WTC11 (cell line): Measurements from ENCODE around the gene SELPLG. TPM values are rescaled to one million over a fixed set of nuclear protein-coding genes. Genes with fewer than 3 reads are reported as not detected.

Experiments used
- ATAC-seq: fragments of 200-7000 bp; cut with Tn5 transposase; 2 replicates; pipeline ENCODE4 v1.10.0; 2021; ENCODE audit warnings: mild to moderate bottlenecking, moderate library complexity
- CTCF ChIA-PET: fragments of 300-600 bp; sonication (Branson Sonifier 250); formaldehyde crosslinking; loops from one replicate; lab custom pipeline; 2021; ENCODE audit warnings: antibody characterized with exemption; lab: Charles Lee
- POLR2A ChIA-PET: fragments of 350-600 bp; sonication (Branson Sonifier 250); formaldehyde crosslinking; loops from one replicate; lab custom pipeline; 2021; ENCODE audit warnings: antibody characterized with exemption; lab: Charles Lee
- DNase-seq: peaks from one replicate; pipeline ENCODE4 v3.0.0; 2021; ENCODE audit warnings: low spot score
- H3K27ac Mint-ChIP-seq: 2 replicates; pipeline ENCODE4 v1.8.0; 2021; ENCODE audit warnings: mixed read lengths
- H3K27me3 Mint-ChIP-seq: 2 replicates; pipeline ENCODE4 v1.8.0; 2021; ENCODE audit warnings: low read depth, mild to moderate bottlenecking, moderate library complexity, mixed read lengths
- H3K36me3 Mint-ChIP-seq: 2 replicates; pipeline ENCODE4 v1.8.0; 2021; ENCODE audit warnings: mixed read lengths
- H3K4me1 Mint-ChIP-seq: 2 replicates; pipeline ENCODE4 v1.8.0; 2022; ENCODE audit warnings: mixed read lengths
- H3K4me3 Mint-ChIP-seq: 2 replicates; pipeline ENCODE4 v1.8.0; 2021; ENCODE audit warnings: mild to moderate bottlenecking, moderate library complexity, mixed read lengths
- H3K9me3 Mint-ChIP-seq: 2 replicates; pipeline ENCODE4 v1.8.0; 2021; ENCODE audit warnings: mixed read lengths
- ATF2 ChIP-seq: sonication (generic); formaldehyde crosslinking; IDR thresholded peaks from 2 replicates; pipeline ENCODE4 v1.8.1; 2022; ENCODE audit warnings: low read depth, missing genetic modification reagents, borderline replicate concordance
- ATF6 ChIP-seq: sonication (generic); formaldehyde crosslinking; IDR thresholded peaks from 2 replicates; pipeline ENCODE4 v1.8.1; 2023; ENCODE audit warnings: mild to moderate bottlenecking, missing genetic modification reagents
- ESRRA ChIP-seq: sonication (generic); formaldehyde crosslinking; IDR thresholded peaks from 2 replicates; pipeline ENCODE4 v1.8.1; 2022; ENCODE audit warnings: mild to moderate bottlenecking, missing genetic modification reagents, borderline replicate concordance
- FOXP4 ChIP-seq: sonication (generic); formaldehyde crosslinking; IDR thresholded peaks from 2 replicates; pipeline ENCODE4 v1.8.0; 2022; ENCODE audit warnings: mild to moderate bottlenecking, missing genetic modification reagents
- IRF1 ChIP-seq: sonication (generic); formaldehyde crosslinking; IDR thresholded peaks from 2 replicates; pipeline ENCODE4 v1.8.0; 2023; ENCODE audit warnings: missing genetic modification reagents
- IRF2 ChIP-seq: sonication (generic); formaldehyde crosslinking; IDR thresholded peaks from 2 replicates; pipeline ENCODE4 v1.8.0; 2022; ENCODE audit warnings: low read depth, missing genetic modification reagents, borderline replicate concordance
- MLX ChIP-seq: sonication (generic); formaldehyde crosslinking; IDR thresholded peaks from 2 replicates; pipeline ENCODE4 v1.8.1; 2023; ENCODE audit warnings: mild to moderate bottlenecking, missing genetic modification reagents, moderate library complexity
- NFATC4 ChIP-seq: fragments of 250-450 bp; sonication (Bioruptor Pico); IDR thresholded peaks from 2 replicates; pipeline ENCODE4 v1.9.0; 2021; ENCODE audit warnings: mild to moderate bottlenecking
- PRDM15 ChIP-seq: sonication (generic); formaldehyde crosslinking; IDR thresholded peaks from 2 replicates; pipeline ENCODE4 v1.8.0; 2022; ENCODE audit warnings: missing genetic modification reagents
- PREB ChIP-seq: sonication (generic); formaldehyde crosslinking; IDR thresholded peaks from 2 replicates; pipeline ENCODE4 v1.8.1; 2022; ENCODE audit warnings: mild to moderate bottlenecking, missing genetic modification reagents, moderate library complexity, borderline replicate concordance
- PRRX2 ChIP-seq: fragments of 250-450 bp; sonication (Bioruptor Pico); IDR thresholded peaks from 2 replicates; pipeline ENCODE4 v1.8.0; 2021; ENCODE audit warnings: mild to moderate bottlenecking
- TCF7 ChIP-seq: sonication (generic); formaldehyde crosslinking; IDR thresholded peaks from 2 replicates; pipeline ENCODE4 v1.8.0; 2022; ENCODE audit warnings: mild to moderate bottlenecking, low read depth, missing genetic modification reagents, moderate library complexity
- ZNF219 ChIP-seq: sonication (generic); formaldehyde crosslinking; IDR thresholded peaks from 2 replicates; pipeline ENCODE4 v1.8.0; 2023; ENCODE audit warnings: missing genetic modification reagents, mild to moderate bottlenecking, borderline replicate concordance
- ZNF281 ChIP-seq: sonication (generic); formaldehyde crosslinking; IDR thresholded peaks from 2 replicates; pipeline ENCODE4 v1.8.0; 2023; ENCODE audit warnings: mild to moderate bottlenecking, missing genetic modification reagents
- ZNF396 ChIP-seq: fragments of 250-450 bp; sonication (Bioruptor Pico); IDR thresholded peaks from 2 replicates; pipeline ENCODE4 v1.8.0; 2021; ENCODE audit warnings: mild to moderate bottlenecking, moderate library complexity, borderline replicate concordance
- ZNF416 ChIP-seq: fragments of 250-450 bp; sonication (Bioruptor Pico); IDR thresholded peaks from 2 replicates; pipeline ENCODE4 v1.9.0; 2021; ENCODE audit warnings: mild to moderate bottlenecking, inconsistent platforms
- ZNF423 ChIP-seq: fragments of 250-450 bp; sonication (Bioruptor Pico); IDR thresholded peaks from 2 replicates; pipeline ENCODE4 v2.1.2; 2022; ENCODE audit warnings: mild to moderate bottlenecking, moderate library complexity
- ZSCAN18 ChIP-seq: fragments of 250-450 bp; sonication (Bioruptor Pico); IDR thresholded peaks from 2 replicates; pipeline ENCODE4 v2.1.2; 2022; ENCODE audit warnings: mild to moderate bottlenecking, moderate library complexity
- total RNA-seq: library from RNA; stranded (reverse); gene quantifications from 3 replicates; pipeline ENCODE4 v1.2.3, GENCODE V29; 2021

The SELPLG gene
- total RNA-seq, 1 experiment from 2014 or later, result 0.46 TPM

GRCh38 chr12:108649669-108650068 lies 16.0 kb upstream of the SELPLG start:
- H3K36me3 Mint-ChIP-seq, result peaks cover 57% of the 10 kb centered on the region
- H3K4me3 Mint-ChIP-seq, result no peak overlapping the region
- TF ChIP-seq ATF6, result no peak
- TF ChIP-seq, all 79 proteins: peak for 0
- Mint-ChIP-seq H3K9me3 (no peaks in the 10 kb centered on the region), H3K27me3 (peaks cover 5% of the 10 kb centered on the region; the same call in 1 of the 2 replicates), H3K4me1 (peaks cover 23% of the 10 kb centered on the region), H3K27ac (no peak overlapping the region)
- POLR2A ChIA-PET, result no interaction called here
- no peak for ATAC-seq
- CTCF ChIA-PET, result interaction anchor here (1.1 kb wide), 1 partner anchor 32 kb away, joined by 6 read pairs; no protein-coding TSS in a partner anchor
- DNase-seq, result no peak

GRCh38 chr12:108649126-108649525 lies 15.4 kb upstream of the SELPLG start:
- no peaks in the 10 kb centered on the region for H3K9me3 Mint-ChIP-seq
- no peak overlapping the region for H3K27ac Mint-ChIP-seq
- H3K4me1 Mint-ChIP-seq, result peaks cover 22% of the 10 kb centered on the region
- CTCF ChIA-PET, result interaction anchor here (1.1 kb wide), 1 partner anchor 31 kb away, joined by 6 read pairs; no protein-coding TSS in a partner anchor
- no peak for DNase-seq
- POLR2A ChIA-PET, result no interaction called here
- peaks cover 58% of the 10 kb centered on the region for H3K36me3 Mint-ChIP-seq
- no peak for ATAC-seq
- peaks cover 4% of the 10 kb centered on the region; the same call in 1 of the 2 replicates for H3K27me3 Mint-ChIP-seq
- no peak overlapping the region for H3K4me3 Mint-ChIP-seq
- TF ChIP-seq ZSCAN18 (CRISPR knock-in tag), result no peak
- TF ChIP-seq PREB (CRISPR knock-in tag), result no peak
- TF ChIP-seq FOXP4 (CRISPR knock-in tag), result no peak
- TF ChIP-seq ZNF281, result no peak
- TF ChIP-seq ZNF416 (CRISPR knock-in tag), result no peak
- no peak for TF ChIP-seq ZNF219
- no peak for TF ChIP-seq TCF7 (CRISPR knock-in tag)
- no peak for TF ChIP-seq PRDM15 (CRISPR knock-in tag)
- TF ChIP-seq ZNF423 (CRISPR knock-in tag), result no peak
- no peak for TF ChIP-seq NFATC4 (CRISPR knock-in tag)
- no peak for TF ChIP-seq ESRRA (CRISPR knock-in tag)
- TF ChIP-seq MLX (CRISPR knock-in tag), result no peak
- no peak for TF ChIP-seq PRRX2
- TF ChIP-seq IRF2 (CRISPR knock-in tag), result no peak
- TF ChIP-seq ATF2, result no peak
- TF ChIP-seq ZNF396, result no peak
- TF ChIP-seq IRF1 (CRISPR knock-in tag), result no peak
